Neural cell (in vitro differentiated cells): Measurements from ENCODE around the gene WNT3. TPM values are rescaled to one million over a fixed set of nuclear protein-coding genes. Genes with fewer than 3 reads are reported as not detected.

Experiments
- H2AFZ ChIP-seq: fragments of 200-600, 300-800 bp; sonication (generic), shearing (Covaris generic); 2 replicates; pipeline ENCODE4 v1.6.0; 2014; ENCODE audit warnings: low read depth, mild to moderate bottlenecking, antibody characterized with exemption, low read length, moderate library complexity
- H3F3A ChIP-seq: fragments of 200-600 bp; shearing (Covaris generic); 2 replicates; pipeline ENCODE4 v1.6.1; 2016; ENCODE audit warnings: mild to moderate bottlenecking, moderate library complexity, mixed read lengths, antibody characterized with exemption, low read length; ENCODE audit not compliant: insufficient read depth, poor library complexity, severe bottlenecking
- H3K27ac ChIP-seq: fragments of 200-600, 300-800 bp; sonication (generic), shearing (Covaris generic); 2 replicates; pipeline ENCODE4 v1.5.1; 2014; ENCODE audit warnings: mild to moderate bottlenecking, low read length, moderate library complexity
- H3K27me3 ChIP-seq: fragments of 300-800, 200-600 bp; sonication (generic), shearing (Covaris generic); 2 replicates; pipeline ENCODE4 v1.6.0; 2014; ENCODE audit warnings: mild to moderate bottlenecking, low read depth, low read length, moderate library complexity; ENCODE audit not compliant: insufficient read depth
- H3K36me3 ChIP-seq: fragments of 300-800, 200-600 bp; sonication (generic), shearing (Covaris generic); 2 replicates; pipeline ENCODE4 v1.5.1; 2014; ENCODE audit warnings: mild to moderate bottlenecking, antibody characterized with exemption, low read length, moderate library complexity; ENCODE audit not compliant: insufficient read depth
- H3K4me2 ChIP-seq: fragments of 300-800, 200-600 bp; sonication (generic), shearing (Covaris generic); 2 replicates; pipeline ENCODE4 v1.6.0; 2014; ENCODE audit warnings: mild to moderate bottlenecking, low read length
- H3K4me3 ChIP-seq: fragments of 300-800, 200-600 bp; sonication (generic), shearing (Covaris generic); 2 replicates; pipeline ENCODE4 v1.5.1; 2014; ENCODE audit warnings: mild to moderate bottlenecking, low read length, moderate library complexity
- H3K79me2 ChIP-seq: fragments of 200-600 bp; shearing (Covaris generic); replicated peaks from 2 replicates; pipeline ENCODE4 v1.6.0; 2014; ENCODE audit warnings: mild to moderate bottlenecking, low read length, moderate library complexity; ENCODE audit not compliant: insufficient read depth
- H3K9ac ChIP-seq: fragments of 300-800, 200-600 bp; sonication (generic), shearing (Covaris generic); 2 replicates; pipeline ENCODE4 v1.6.1; 2016; ENCODE audit warnings: mild to moderate bottlenecking, low read length, mixed read lengths
- H3K9me2 ChIP-seq: fragments of 200-600 bp; shearing (Covaris generic); 2 replicates; pipeline ENCODE4 v1.6.1; 2016; ENCODE audit warnings: mild to moderate bottlenecking, low read length, mixed read lengths; ENCODE audit not compliant: insufficient read depth
- H3K9me3 ChIP-seq: fragments of 200-600, 300-800 bp; sonication (generic), shearing (Covaris generic); 2 replicates; pipeline ENCODE4 v1.6.1; 2016; ENCODE audit warnings: mild to moderate bottlenecking, mixed run types, low read length, moderate library complexity, mixed read lengths
- H4K20me1 ChIP-seq: fragments of 200-600 bp; shearing (Covaris generic); 2 replicates; pipeline ENCODE4 v1.6.1; 2016; ENCODE audit warnings: mild to moderate bottlenecking, mixed run types; ENCODE audit not compliant: insufficient read depth
- CTCF ChIP-seq: fragments of 450-650 bp; IDR thresholded peaks from 2 replicates; pipeline ENCODE4 v1.5.1; 2014; ENCODE audit warnings: antibody characterized with exemption, mild to moderate bottlenecking, moderate library complexity; ENCODE audit not compliant: poor library complexity, severe bottlenecking
- EP300 ChIP-seq: fragments of 450-650 bp; conservative IDR thresholded peaks from 2 replicates; pipeline ENCODE4 v1.6.1; 2014; ENCODE audit warnings: antibody characterized with exemption, mild to moderate bottlenecking, moderate library complexity; ENCODE audit not compliant: poor library complexity, severe bottlenecking
- EZH2 ChIP-seq: fragments of 200-600, 300-800 bp; shearing (Covaris generic), sonication (generic); IDR thresholded peaks from 2 replicates; pipeline ENCODE4 v1.6.1; 2014; ENCODE audit warnings: antibody characterized with exemption, low read length, borderline replicate concordance, mild to moderate bottlenecking; ENCODE audit not compliant: insufficient read depth, poor library complexity, severe bottlenecking
- MXI1 ChIP-seq: fragments of 450-650 bp; conservative IDR thresholded peaks from 2 replicates; pipeline ENCODE4 v1.6.1; 2014; ENCODE audit warnings: antibody characterized with exemption, mild to moderate bottlenecking; ENCODE audit not compliant: poor library complexity, severe bottlenecking
- POLR2AphosphoS5 ChIP-seq: IDR thresholded peaks from 2 replicates; pipeline ENCODE4 v1.6.1; 2012
- RAD21 ChIP-seq: fragments of 450-650 bp; conservative IDR thresholded peaks from 2 replicates; pipeline ENCODE4 v1.6.1; 2014; ENCODE audit warnings: antibody characterized with exemption, mild to moderate bottlenecking, moderate library complexity
- REST ChIP-seq: IDR thresholded peaks from 2 replicates; pipeline ENCODE4 v1.6.1; 2012; ENCODE audit warnings: borderline replicate concordance
- SMC3 ChIP-seq: fragments of 450-650 bp; conservative IDR thresholded peaks from 2 replicates; pipeline ENCODE4 v1.6.1; 2014; ENCODE audit warnings: antibody characterized with exemption, mild to moderate bottlenecking, moderate library complexity; ENCODE audit not compliant: poor library complexity
- TAF1 ChIP-seq: IDR thresholded peaks from 2 replicates; pipeline ENCODE4 v1.6.1; 2012; ENCODE audit warnings: low read depth
- polyA plus RNA-seq: library from polyadenylated mRNA; depleted of rRNA; stranded (reverse); fragments of >200 nt; gene quantifications from 2 replicates; pipeline ENCODE4 v1.2.3, GENCODE V29; 2014

Gene WNT3
- polyA plus RNA-seq, 1 donor from 2014 or later: 7.6 TPM

GRCh38 chr17:46772475-46773220 is 45.8 kb downstream of the WNT3 start:
- H3K27ac ChIP-seq: no peak overlapping the region
- peak overlapping the region; percentile 14 for H3K4me2 ChIP-seq
- H4K20me1 ChIP-seq: no peaks in the 10 kb centered on the region
- H3K27me3 ChIP-seq: peaks cover 5% of the 10 kb centered on the region
- peak overlapping the region; percentile 66 for H3K9ac ChIP-seq
- H3K79me2 ChIP-seq: no peaks in the 10 kb centered on the region
- H3K9me3 ChIP-seq: no peaks in the 10 kb centered on the region
- no peaks in the 10 kb centered on the region for H3F3A ChIP-seq
- no peaks in the 10 kb centered on the region for H3K9me2 ChIP-seq
- no peaks in the 10 kb centered on the region for H3K36me3 ChIP-seq
- no peak overlapping the region for H2AFZ ChIP-seq
- TF ChIP-seq SMC3 (no peak), MXI1 (no peak), TAF1 (no peak), EZH2 (no peak), REST (no peak), RAD21 (no peak), POLR2AphosphoS5 (no peak), CTCF (no peak), EP300 (no peak)
- H3K4me3 ChIP-seq: peak overlapping the region; percentile 68

DNA sequence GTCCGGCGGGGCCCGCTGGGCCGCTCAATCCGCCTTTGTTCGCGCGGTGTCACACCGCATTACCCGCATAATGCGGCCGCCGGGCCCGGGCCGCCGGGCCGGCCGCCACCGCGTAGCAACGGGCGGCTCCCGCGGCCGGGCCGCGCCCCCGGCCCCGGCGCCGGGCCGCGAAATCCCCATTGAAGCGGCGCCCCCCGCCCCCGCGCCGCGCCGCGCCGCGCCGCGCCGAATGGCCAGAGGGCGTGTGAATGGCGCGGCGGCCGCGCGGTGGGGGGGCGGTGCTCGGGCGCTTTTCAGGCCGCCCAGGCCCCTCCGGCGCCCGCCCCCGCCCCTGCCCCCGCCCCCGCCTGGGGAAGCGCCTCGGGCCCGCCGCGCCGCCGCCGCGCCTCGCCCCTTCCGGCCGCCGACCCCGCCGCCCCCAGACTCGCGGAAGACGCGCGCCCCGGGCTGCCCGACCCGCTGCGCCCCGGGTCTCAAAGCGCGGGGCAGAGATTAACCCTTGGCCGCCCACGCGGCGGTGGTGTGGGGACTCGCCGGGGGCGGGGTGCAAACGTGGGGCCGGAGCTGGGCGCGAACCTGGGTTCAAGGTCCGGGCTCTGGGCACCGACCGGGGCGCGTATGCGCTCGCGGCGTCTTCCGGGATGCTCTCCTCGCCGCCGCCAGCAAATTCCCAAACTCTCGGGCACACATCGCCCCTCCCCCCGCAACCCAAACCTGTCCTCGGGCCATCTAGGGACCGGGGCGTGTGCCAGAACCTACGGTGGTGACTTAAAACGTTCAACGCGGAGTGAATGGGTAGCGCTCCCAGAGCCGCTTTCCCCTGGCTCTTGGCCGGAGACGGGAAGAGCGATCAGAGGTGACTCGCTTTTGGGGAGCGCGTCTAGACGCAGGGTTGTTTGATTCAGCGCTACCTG is 46.7 kb downstream of the WNT3 start:
- no peak overlapping the region for H3K27ac ChIP-seq
- H3K4me3 ChIP-seq: peak overlapping the region; percentile 68
- H2AFZ ChIP-seq: no peak overlapping the region
- TF ChIP-seq CTCF: no peak
- TF ChIP-seq RAD21: peak; percentile 25
- no peak for TF ChIP-seq EP300
- TF ChIP-seq POLR2AphosphoS5: no peak
- TF ChIP-seq SMC3: peak; percentile 29
- H3K79me2 ChIP-seq: no peaks in the 10 kb centered on the region
- peak overlapping the region; percentile 66 for H3K9ac ChIP-seq
- no peaks in the 10 kb centered on the region for H3K9me2 ChIP-seq
- H3K4me2 ChIP-seq: peak overlapping the region; percentile 14
- H3K27me3 ChIP-seq: peaks cover 5% of the 10 kb centered on the region
- no peaks in the 10 kb centered on the region for H3K36me3 ChIP-seq
- H3K9me3 ChIP-seq: no peaks in the 10 kb centered on the region
- no peaks in the 10 kb centered on the region for H3F3A ChIP-seq
- H4K20me1 ChIP-seq: no peaks in the 10 kb centered on the region
